ENCODE results near the gene BTN1A1. TPM values are rescaled to one million over a fixed set of nuclear protein-coding genes. Genes with fewer than 3 reads are reported as not detected.

BTN1A1 gene, protein sequence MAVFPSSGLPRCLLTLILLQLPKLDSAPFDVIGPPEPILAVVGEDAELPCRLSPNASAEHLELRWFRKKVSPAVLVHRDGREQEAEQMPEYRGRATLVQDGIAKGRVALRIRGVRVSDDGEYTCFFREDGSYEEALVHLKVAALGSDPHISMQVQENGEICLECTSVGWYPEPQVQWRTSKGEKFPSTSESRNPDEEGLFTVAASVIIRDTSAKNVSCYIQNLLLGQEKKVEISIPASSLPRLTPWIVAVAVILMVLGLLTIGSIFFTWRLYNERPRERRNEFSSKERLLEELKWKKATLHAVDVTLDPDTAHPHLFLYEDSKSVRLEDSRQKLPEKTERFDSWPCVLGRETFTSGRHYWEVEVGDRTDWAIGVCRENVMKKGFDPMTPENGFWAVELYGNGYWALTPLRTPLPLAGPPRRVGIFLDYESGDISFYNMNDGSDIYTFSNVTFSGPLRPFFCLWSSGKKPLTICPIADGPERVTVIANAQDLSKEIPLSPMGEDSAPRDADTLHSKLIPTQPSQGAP
- total RNA-seq (2021; ENCODE audit: unreplicated experiment) (0.10 TPM), Bru-seq, nascent RNA (not detected), BruChase-seq, experiment 1, labeled RNA remaining after a 2-hour chase (percentile 15 among the genes with signal in this experiment), BruChase-seq, experiment 2, labeled RNA remaining after a 6-hour chase (percentile 16 among the genes with signal in this experiment)
- polyA plus RNA-seq (2012; ENCODE audit: insufficient read length) = not detected
- long read RNA-seq = 0 reads

DNA sequence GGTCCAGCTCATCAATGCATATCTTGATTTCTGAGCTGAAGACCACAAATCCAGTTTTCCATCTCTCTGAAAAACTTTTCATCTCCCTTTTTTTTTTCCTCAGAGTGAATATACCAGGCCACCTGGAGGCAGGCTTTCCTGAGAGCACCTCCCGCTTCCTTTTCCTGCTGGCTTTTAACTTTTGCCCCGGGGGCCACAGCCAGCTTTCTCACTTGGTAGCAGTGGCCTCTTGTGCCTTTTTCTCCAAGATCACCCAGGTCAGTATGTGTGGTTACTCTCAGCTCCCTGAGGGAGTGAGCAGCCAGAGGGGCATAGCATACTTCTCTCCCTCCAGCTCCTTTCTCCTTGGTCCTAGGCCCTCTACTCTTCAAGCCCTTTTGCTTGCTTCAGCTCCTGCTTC lies at the start of gene BTN1A1:
Gene BTN1A1 (plus strand): TSS at position 202 of the 400 bp plus-strand sequence. CDS start 984 bp downstream, outside the sequence.
- intact Hi-C loops (cut with micrococcal nuclease; ENCODE audit: unreplicated experiment) = no loop called here
- POLR2A ChIA-PET = interaction anchor here (0.7 kb wide), 1 partner anchor 21 kb away, joined by 5 read pairs; no protein-coding TSS in a partner anchor
- CTCF ChIA-PET = no interaction called here

DNA sequence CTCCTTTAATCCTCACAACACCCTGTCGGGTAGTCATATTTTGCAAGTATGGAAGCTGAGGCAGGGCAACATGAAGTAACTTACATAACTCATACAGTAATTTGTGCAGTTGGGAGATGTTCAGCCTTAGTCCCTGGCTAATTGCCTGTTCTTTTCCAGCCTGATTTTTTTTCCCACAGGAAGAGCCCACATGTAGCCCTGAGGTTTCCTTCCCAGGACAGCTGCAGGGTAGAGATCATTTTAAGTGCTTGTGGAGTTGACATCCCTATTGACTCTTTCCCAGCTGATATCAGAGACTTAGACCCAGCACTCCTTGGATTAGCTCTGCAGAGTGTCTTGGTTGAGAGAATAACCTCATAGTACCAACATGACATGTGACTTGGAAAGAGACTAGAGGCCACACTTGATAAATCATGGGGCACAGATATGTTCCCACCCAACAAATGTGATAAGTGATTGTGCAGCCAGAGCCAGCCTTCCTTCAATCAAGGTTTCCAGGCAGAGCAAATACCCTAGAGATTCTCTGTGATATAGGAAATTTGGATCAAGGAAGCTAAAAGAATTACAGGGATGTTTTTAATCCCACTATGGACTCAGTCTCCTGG lies 47.4 kb upstream of the BTN1A1 start:
- TF ChIP-seq, protein P1, sequence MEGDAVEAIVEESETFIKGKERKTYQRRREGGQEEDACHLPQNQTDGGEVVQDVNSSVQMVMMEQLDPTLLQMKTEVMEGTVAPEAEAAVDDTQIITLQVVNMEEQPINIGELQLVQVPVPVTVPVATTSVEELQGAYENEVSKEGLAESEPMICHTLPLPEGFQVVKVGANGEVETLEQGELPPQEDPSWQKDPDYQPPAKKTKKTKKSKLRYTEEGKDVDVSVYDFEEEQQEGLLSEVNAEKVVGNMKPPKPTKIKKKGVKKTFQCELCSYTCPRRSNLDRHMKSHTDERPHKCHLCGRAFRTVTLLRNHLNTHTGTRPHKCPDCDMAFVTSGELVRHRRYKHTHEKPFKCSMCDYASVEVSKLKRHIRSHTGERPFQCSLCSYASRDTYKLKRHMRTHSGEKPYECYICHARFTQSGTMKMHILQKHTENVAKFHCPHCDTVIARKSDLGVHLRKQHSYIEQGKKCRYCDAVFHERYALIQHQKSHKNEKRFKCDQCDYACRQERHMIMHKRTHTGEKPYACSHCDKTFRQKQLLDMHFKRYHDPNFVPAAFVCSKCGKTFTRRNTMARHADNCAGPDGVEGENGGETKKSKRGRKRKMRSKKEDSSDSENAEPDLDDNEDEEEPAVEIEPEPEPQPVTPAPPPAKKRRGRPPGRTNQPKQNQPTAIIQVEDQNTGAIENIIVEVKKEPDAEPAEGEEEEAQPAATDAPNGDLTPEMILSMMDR (IDR thresholded peaks at IDR 0.05) = no peak
- no peak for TF ChIP-seq SIN3A (IDR thresholded peaks at IDR 0.05; ENCODE audit: borderline replicate concordance, insufficient read depth, low read depth, low read length)
- no peak for TF ChIP-seq TCF7L2 (IDR thresholded peaks at IDR 0.05; ENCODE audit: low read depth, low read length)
- TF ChIP-seq POLR2AphosphoS5 (IDR thresholded peaks at IDR 0.05; ENCODE audit: low read depth, low read length) = no peak
- TF ChIP-seq, protein P2, sequence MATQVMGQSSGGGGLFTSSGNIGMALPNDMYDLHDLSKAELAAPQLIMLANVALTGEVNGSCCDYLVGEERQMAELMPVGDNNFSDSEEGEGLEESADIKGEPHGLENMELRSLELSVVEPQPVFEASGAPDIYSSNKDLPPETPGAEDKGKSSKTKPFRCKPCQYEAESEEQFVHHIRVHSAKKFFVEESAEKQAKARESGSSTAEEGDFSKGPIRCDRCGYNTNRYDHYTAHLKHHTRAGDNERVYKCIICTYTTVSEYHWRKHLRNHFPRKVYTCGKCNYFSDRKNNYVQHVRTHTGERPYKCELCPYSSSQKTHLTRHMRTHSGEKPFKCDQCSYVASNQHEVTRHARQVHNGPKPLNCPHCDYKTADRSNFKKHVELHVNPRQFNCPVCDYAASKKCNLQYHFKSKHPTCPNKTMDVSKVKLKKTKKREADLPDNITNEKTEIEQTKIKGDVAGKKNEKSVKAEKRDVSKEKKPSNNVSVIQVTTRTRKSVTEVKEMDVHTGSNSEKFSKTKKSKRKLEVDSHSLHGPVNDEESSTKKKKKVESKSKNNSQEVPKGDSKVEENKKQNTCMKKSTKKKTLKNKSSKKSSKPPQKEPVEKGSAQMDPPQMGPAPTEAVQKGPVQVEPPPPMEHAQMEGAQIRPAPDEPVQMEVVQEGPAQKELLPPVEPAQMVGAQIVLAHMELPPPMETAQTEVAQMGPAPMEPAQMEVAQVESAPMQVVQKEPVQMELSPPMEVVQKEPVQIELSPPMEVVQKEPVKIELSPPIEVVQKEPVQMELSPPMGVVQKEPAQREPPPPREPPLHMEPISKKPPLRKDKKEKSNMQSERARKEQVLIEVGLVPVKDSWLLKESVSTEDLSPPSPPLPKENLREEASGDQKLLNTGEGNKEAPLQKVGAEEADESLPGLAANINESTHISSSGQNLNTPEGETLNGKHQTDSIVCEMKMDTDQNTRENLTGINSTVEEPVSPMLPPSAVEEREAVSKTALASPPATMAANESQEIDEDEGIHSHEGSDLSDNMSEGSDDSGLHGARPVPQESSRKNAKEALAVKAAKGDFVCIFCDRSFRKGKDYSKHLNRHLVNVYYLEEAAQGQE (IDR thresholded peaks at IDR 0.05; ENCODE audit: insufficient read depth in 1 of 2, low read depth in 2 of 2, low read length in 1 of 2) = no peak
- Histone ChIP-seq H3K36me3 (ENCODE audit: control insufficient read depth, insufficient read depth, low read length) (no peaks in the 10 kb centered on the region), H3K27me3 (ENCODE audit: control insufficient read depth, insufficient read depth, low read length) (no peaks in the 10 kb centered on the region), H3K4me3 (ENCODE audit: low read depth in 2 of 2, low read length in 2 of 2) (no peak overlapping the region), H3K27ac (ENCODE audit: low read length) (no peak overlapping the region), H3K9me3 (ENCODE audit: control insufficient read depth, insufficient read depth, low read depth, low read length) (no peaks in the 10 kb centered on the region), H3K4me1 (ENCODE audit: control insufficient read depth, insufficient read depth, low read length) (peaks cover 5% of the 10 kb centered on the region)
- in situ Hi-C loops (cut with HindIII; ENCODE audit: low pct_unique_long_range_greater_than_20kb, low sequenced_read_pairs) (no loop called here), intact Hi-C loops (cut with micrococcal nuclease; ENCODE audit: unreplicated experiment) (no loop called here)
- BruUV-seq (replicated peaks) = no TSS peak
- no peak for ATAC-seq
- POLR2A ChIA-PET = no interaction called here
- CTCF ChIA-PET = no interaction called here
- DNase-seq (ENCODE audit: low read depth, low spot score) = no peak

More for the DNA sequence above, at the start of gene BTN1A1:
- ATAC-seq (no peak), DNase-seq (ENCODE audit: low read depth, low spot score) (no peak)
- Histone ChIP-seq H3K4me1 (ENCODE audit: control insufficient read depth, insufficient read depth, low read length) (0 out of 2 replicates have a peak, but pooled peaks cover 4% of the 10 kb centered on the region), H3K4me3 (ENCODE audit: low read depth in 2 of 2, low read length in 2 of 2) (peak within 1 kb of the TSS in 1 of 2 experiments; percentile 58; a peak in 2 of 4 replicates), H3K27ac (ENCODE audit: low read length) (no peak within 1 kb of the TSS), H3K9me3 (ENCODE audit: control insufficient read depth, insufficient read depth, low read depth, low read length) (no peaks in the 10 kb centered on the region), H3K36me3 (ENCODE audit: control insufficient read depth, insufficient read depth, low read length) (no peaks in the 10 kb centered on the region), H3K27me3 (ENCODE audit: control insufficient read depth, insufficient read depth, low read length) (peaks cover 12% of the 10 kb centered on the region)
- no TSS peak for BruUV-seq (replicated peaks)
- TF ChIP-seq POLR2AphosphoS5 (IDR thresholded peaks at IDR 0.05; ENCODE audit: low read depth, low read length) (no peak), TCF7L2 (IDR thresholded peaks at IDR 0.05; ENCODE audit: low read depth, low read length) (no peak), SIN3A (IDR thresholded peaks at IDR 0.05; ENCODE audit: borderline replicate concordance, insufficient read depth, low read depth, low read length) (no peak)
- TF ChIP-seq, protein P1 (IDR thresholded peaks at IDR 0.05) = no peak
- TF ChIP-seq, protein P2 (IDR thresholded peaks at IDR 0.05; ENCODE audit: insufficient read depth in 1 of 2, low read depth in 2 of 2, low read length in 1 of 2) = no peak
- in situ Hi-C loops (cut with HindIII; ENCODE audit: low pct_unique_long_range_greater_than_20kb, low sequenced_read_pairs) = no loop called here

Measured in Panc1 (cell line).